ENCODE results near the gene TANC1.

TANC1 gene

GRCh38 chr2:159204381-159205144 lies 236.1 kb downstream of the TANC1 start:
- H3K27ac ChIP-seq (ENCODE audit: low read depth, low read length) = no peak overlapping the region
- H3K4me1 ChIP-seq (ENCODE audit: control insufficient read depth in 1 of 2, insufficient read depth in 2 of 2, low read length in 2 of 2) = peaks cover 0 to 5% of the 10 kb centered on the region in 2 donors
- H3K27me3 ChIP-seq (ENCODE audit: control insufficient read depth in 1 of 2, insufficient read depth in 2 of 2, low read length in 2 of 2) = no peaks in the 10 kb centered on the region
- no peak overlapping the region for H3K4me3 ChIP-seq (ENCODE audit: low read depth in 1 of 2, low read length in 2 of 2)
- H3K9ac ChIP-seq (ENCODE audit: low read depth in 1 of 2, low read length in 2 of 2) = no peak overlapping the region
- H3K9me3 ChIP-seq (ENCODE audit: control insufficient read depth in 1 of 2, low read length in 2 of 2) = no peaks in the 10 kb centered on the region
- H3K36me3 ChIP-seq (ENCODE audit: control insufficient read depth in 1 of 2, insufficient read depth in 2 of 2, low read length in 2 of 2) = peaks cover 17 to 40% of the 10 kb centered on the region in 2 donors

GRCh38 chr2:159206736-159207380 lies 238.4 kb downstream of the TANC1 start:
- Histone ChIP-seq H3K9me3 (ENCODE audit: control insufficient read depth in 1 of 2, low read length in 2 of 2) (no peaks in the 10 kb centered on the region), H3K27ac (ENCODE audit: low read depth, low read length) (no peak overlapping the region), H3K4me3 (ENCODE audit: low read depth in 1 of 2, low read length in 2 of 2) (no peak overlapping the region), H3K9ac (ENCODE audit: low read depth in 1 of 2, low read length in 2 of 2) (no peak overlapping the region), H3K36me3 (ENCODE audit: control insufficient read depth in 1 of 2, insufficient read depth in 2 of 2, low read length in 2 of 2) (peaks cover 11 to 25% of the 10 kb centered on the region in 2 donors), H3K27me3 (ENCODE audit: control insufficient read depth in 1 of 2, insufficient read depth in 2 of 2, low read length in 2 of 2) (no peaks in the 10 kb centered on the region), H3K4me1 (ENCODE audit: control insufficient read depth in 1 of 2, insufficient read depth in 2 of 2, low read length in 2 of 2) (no peaks in the 10 kb centered on the region)

GRCh38 chr2:159208438-159208837 lies 240.0 kb downstream of the TANC1 start:
- Histone ChIP-seq H3K9me3 (ENCODE audit: control insufficient read depth in 1 of 2, low read length in 2 of 2) (no peaks in the 10 kb centered on the region), H3K4me3 (ENCODE audit: low read depth in 1 of 2, low read length in 2 of 2) (no peak overlapping the region), H3K4me1 (ENCODE audit: control insufficient read depth in 1 of 2, insufficient read depth in 2 of 2, low read length in 2 of 2) (no peaks in the 10 kb centered on the region), H3K9ac (ENCODE audit: low read depth in 1 of 2, low read length in 2 of 2) (no peak overlapping the region), H3K27me3 (ENCODE audit: control insufficient read depth in 1 of 2, insufficient read depth in 2 of 2, low read length in 2 of 2) (no peaks in the 10 kb centered on the region), H3K36me3 (ENCODE audit: control insufficient read depth in 1 of 2, insufficient read depth in 2 of 2, low read length in 2 of 2) (peaks cover 14 to 24% of the 10 kb centered on the region in 2 donors), H3K27ac (ENCODE audit: low read depth, low read length) (no peak overlapping the region)

GRCh38 chr2:159209341-159210306 lies 241.2 kb downstream of the TANC1 start:
- Histone ChIP-seq H3K9ac (ENCODE audit: low read depth in 1 of 2, low read length in 2 of 2) (no peak overlapping the region), H3K36me3 (ENCODE audit: control insufficient read depth in 1 of 2, insufficient read depth in 2 of 2, low read length in 2 of 2) (peaks cover 15 to 24% of the 10 kb centered on the region in 2 donors), H3K4me1 (ENCODE audit: control insufficient read depth in 1 of 2, insufficient read depth in 2 of 2, low read length in 2 of 2) (no peaks in the 10 kb centered on the region), H3K9me3 (ENCODE audit: control insufficient read depth in 1 of 2, low read length in 2 of 2) (no peaks in the 10 kb centered on the region), H3K4me3 (ENCODE audit: low read depth in 1 of 2, low read length in 2 of 2) (no peak overlapping the region), H3K27me3 (ENCODE audit: control insufficient read depth in 1 of 2, insufficient read depth in 2 of 2, low read length in 2 of 2) (no peaks in the 10 kb centered on the region), H3K27ac (ENCODE audit: low read depth, low read length) (no peak overlapping the region)

GRCh38 chr2:159211447-159212396 lies 243.3 kb downstream of the TANC1 start:
- no peak overlapping the region for H3K27ac ChIP-seq (ENCODE audit: low read depth, low read length)
- no peak overlapping the region for H3K4me3 ChIP-seq (ENCODE audit: low read depth in 1 of 2, low read length in 2 of 2)
- H3K9ac ChIP-seq (ENCODE audit: low read depth in 1 of 2, low read length in 2 of 2) = no peak overlapping the region
- no peaks in the 10 kb centered on the region for H3K4me1 ChIP-seq (ENCODE audit: control insufficient read depth in 1 of 2, insufficient read depth in 2 of 2, low read length in 2 of 2)
- H3K36me3 ChIP-seq (ENCODE audit: control insufficient read depth in 1 of 2, insufficient read depth in 2 of 2, low read length in 2 of 2) = peaks cover 4 to 30% of the 10 kb centered on the region in 2 donors
- H3K27me3 ChIP-seq (ENCODE audit: control insufficient read depth in 1 of 2, insufficient read depth in 2 of 2, low read length in 2 of 2) = no peaks in the 10 kb centered on the region
- H3K9me3 ChIP-seq (ENCODE audit: control insufficient read depth in 1 of 2, low read length in 2 of 2) = no peaks in the 10 kb centered on the region

GRCh38 chr2:159213296-159213695 lies 244.9 kb downstream of the TANC1 start:
- H3K4me1 ChIP-seq (ENCODE audit: control insufficient read depth in 1 of 2, insufficient read depth in 2 of 2, low read length in 2 of 2) = no peaks in the 10 kb centered on the region
- H3K27me3 ChIP-seq (ENCODE audit: control insufficient read depth in 1 of 2, insufficient read depth in 2 of 2, low read length in 2 of 2) = no peaks in the 10 kb centered on the region
- no peak overlapping the region for H3K4me3 ChIP-seq (ENCODE audit: low read depth in 1 of 2, low read length in 2 of 2)
- H3K27ac ChIP-seq (ENCODE audit: low read depth, low read length) = no peak overlapping the region
- no peaks in the 10 kb centered on the region for H3K9me3 ChIP-seq (ENCODE audit: control insufficient read depth in 1 of 2, low read length in 2 of 2)
- H3K9ac ChIP-seq (ENCODE audit: low read depth in 1 of 2, low read length in 2 of 2) = no peak overlapping the region
- peaks cover 10 to 46% of the 10 kb centered on the region in 2 donors for H3K36me3 ChIP-seq (ENCODE audit: control insufficient read depth in 1 of 2, insufficient read depth in 2 of 2, low read length in 2 of 2)

- H3K9me3 ChIP-seq (ENCODE audit: control insufficient read depth in 1 of 2, low read length in 2 of 2) = no peaks in the 10 kb centered on the region
- no peaks in the 10 kb centered on the region for H3K27me3 ChIP-seq (ENCODE audit: control insufficient read depth in 1 of 2, insufficient read depth in 2 of 2, low read length in 2 of 2)
- H3K9ac ChIP-seq (ENCODE audit: low read depth in 1 of 2, low read length in 2 of 2) = no peak overlapping the region
- no peaks in the 10 kb centered on the region for H3K4me1 ChIP-seq (ENCODE audit: control insufficient read depth in 1 of 2, insufficient read depth in 2 of 2, low read length in 2 of 2)
- no peak overlapping the region for H3K27ac ChIP-seq (ENCODE audit: low read depth, low read length)
- H3K36me3 ChIP-seq (ENCODE audit: control insufficient read depth in 1 of 2, insufficient read depth in 2 of 2, low read length in 2 of 2) = peaks cover 13 to 51% of the 10 kb centered on the region in 2 donors
- H3K4me3 ChIP-seq (ENCODE audit: low read depth in 1 of 2, low read length in 2 of 2) = no peak overlapping the region
Observed at GRCh38 chr2:159214325-159214865, 246.0 kb downstream of the TANC1 start.

- Histone ChIP-seq H3K4me1 (ENCODE audit: control insufficient read depth in 1 of 2, insufficient read depth in 2 of 2, low read length in 2 of 2) (no peaks in the 10 kb centered on the region), H3K27ac (ENCODE audit: low read depth, low read length) (no peak overlapping the region), H3K36me3 (ENCODE audit: control insufficient read depth in 1 of 2, insufficient read depth in 2 of 2, low read length in 2 of 2) (peaks cover 17 to 58% of the 10 kb centered on the region in 2 donors), H3K9me3 (ENCODE audit: control insufficient read depth in 1 of 2, low read length in 2 of 2) (no peaks in the 10 kb centered on the region), H3K9ac (ENCODE audit: low read depth in 1 of 2, low read length in 2 of 2) (no peak overlapping the region), H3K4me3 (ENCODE audit: low read depth in 1 of 2, low read length in 2 of 2) (no peak overlapping the region), H3K27me3 (ENCODE audit: control insufficient read depth in 1 of 2, insufficient read depth in 2 of 2, low read length in 2 of 2) (no peaks in the 10 kb centered on the region)
Observed at GRCh38 chr2:159215116-159215515, 246.7 kb downstream of the TANC1 start.

- Histone ChIP-seq H3K4me1 (ENCODE audit: control insufficient read depth in 1 of 2, insufficient read depth in 2 of 2, low read length in 2 of 2) (no peaks in the 10 kb centered on the region), H3K27me3 (ENCODE audit: control insufficient read depth in 1 of 2, insufficient read depth in 2 of 2, low read length in 2 of 2) (no peaks in the 10 kb centered on the region), H3K36me3 (ENCODE audit: control insufficient read depth in 1 of 2, insufficient read depth in 2 of 2, low read length in 2 of 2) (peaks cover 22 to 72% of the 10 kb centered on the region in 2 donors), H3K27ac (ENCODE audit: low read depth, low read length) (no peak overlapping the region), H3K4me3 (ENCODE audit: low read depth in 1 of 2, low read length in 2 of 2) (no peak overlapping the region), H3K9me3 (ENCODE audit: control insufficient read depth in 1 of 2, low read length in 2 of 2) (no peaks in the 10 kb centered on the region), H3K9ac (ENCODE audit: low read depth in 1 of 2, low read length in 2 of 2) (no peak overlapping the region)
Observed at GRCh38 chr2:159217676-159218075, 249.2 kb downstream of the TANC1 start.

All from duodenal mucosa (tissue), 2 donors.